Measurements from ENCODE around the gene KDM6B. TPM values are rescaled to one million over a fixed set of nuclear protein-coding genes. Genes with fewer than 3 reads are reported as not detected.
A peak's percentile ranks its signal among the peaks of the same experiment; 100 is the strongest.

KDM6B gene
- total and polyA plus RNA-seq, 4 donors, result 2.5 to 11.5 (median 3.3) TPM

GRCh38 chr17:7825206-7825990 lies 8.6 kb upstream of the KDM6B start:
- Histone ChIP-seq H3K9me3 (ENCODE audit: control insufficient read depth in 4 of 4, low read length in 3 of 4) (no peaks in the 10 kb centered on the region), H3K27ac (ENCODE audit: low read depth in 1 of 2, low read length in 2 of 2) (no peak overlapping the region), H3K4me3 (ENCODE audit: low read depth in 1 of 3, low read length in 3 of 3) (no peak overlapping the region), H3K4me1 (ENCODE audit: control insufficient read depth in 4 of 4, insufficient read depth in 4 of 4, low read length in 3 of 4) (no peaks in the 10 kb centered on the region), H3K9ac (ENCODE audit: low read depth in 1 of 2, low read length in 2 of 2) (no peak overlapping the region), H3K36me3 (ENCODE audit: control insufficient read depth in 4 of 4, insufficient read depth in 3 of 4, low read depth in 1 of 4, low read length in 3 of 4) (no peaks in the 10 kb centered on the region), H3K27me3 (ENCODE audit: control insufficient read depth in 4 of 4, insufficient read depth in 4 of 4, low read length in 3 of 4) (no peaks in the 10 kb centered on the region)
- 43% methylated on average over 12 of the region's 12 CpGs for WGBS
- TF ChIP-seq JUND (IDR thresholded peaks at IDR 0.05) (no peak), RAD21 (IDR thresholded peaks at IDR 0.05) (peak; percentile 45 to 62)
- no peak for DNase-seq (ENCODE audit: low spot score)

GRCh38 chr17:7830616-7831015 lies 3.4 kb upstream of the KDM6B start:
- Histone ChIP-seq H3K27me3 (ENCODE audit: control insufficient read depth in 4 of 4, insufficient read depth in 4 of 4, low read length in 3 of 4) (no peaks in the 10 kb centered on the region), H3K36me3 (ENCODE audit: control insufficient read depth in 4 of 4, insufficient read depth in 3 of 4, low read depth in 1 of 4, low read length in 3 of 4) (no peaks in the 10 kb centered on the region), H3K4me3 (ENCODE audit: low read depth in 1 of 3, low read length in 3 of 3) (no peak overlapping the region), H3K27ac (ENCODE audit: low read depth in 1 of 2, low read length in 2 of 2) (no peak overlapping the region), H3K4me1 (ENCODE audit: control insufficient read depth in 4 of 4, insufficient read depth in 4 of 4, low read length in 3 of 4) (peaks cover 6 to 21% (median 14%) of the 10 kb centered on the region in 4 donors), H3K9me3 (ENCODE audit: control insufficient read depth in 4 of 4, low read length in 3 of 4) (no peaks in the 10 kb centered on the region), H3K9ac (ENCODE audit: low read depth in 1 of 2, low read length in 2 of 2) (no peak overlapping the region)
- TF ChIP-seq CTCF (IDR thresholded peaks at IDR 0.05; ENCODE audit: low read depth, low read length, missing input control), result no peak
- TF ChIP-seq EGR1 (IDR thresholded peaks at IDR 0.05; ENCODE audit: low read depth in 2 of 2), result no peak
- no peak for TF ChIP-seq FOXA2 (IDR thresholded peaks at IDR 0.05)
- TF ChIP-seq SP1 (IDR thresholded peaks at IDR 0.05), result no peak
- no peak for TF ChIP-seq ZBTB33 (IDR thresholded peaks at IDR 0.05)
- no peak for TF ChIP-seq TAF1 (conservative IDR thresholded peaks at IDR 0.05)
- TF ChIP-seq ATF3 (IDR thresholded peaks at IDR 0.05), result no peak
- no peak for TF ChIP-seq REST (IDR thresholded peaks at IDR 0.05)
- no peak for TF ChIP-seq RAD21 (IDR thresholded peaks at IDR 0.05)
- TF ChIP-seq RXRA (IDR thresholded peaks at IDR 0.05), result no peak
- no peak for TF ChIP-seq MAX (IDR thresholded peaks at IDR 0.05)
- no peak for TF ChIP-seq GABPA (IDR thresholded peaks at IDR 0.05 in 1 of 2, conservative IDR thresholded peaks at IDR 0.05 in 1 of 2)
- no peak for TF ChIP-seq FOXA1 (IDR thresholded peaks at IDR 0.05)
- no peak for TF ChIP-seq HNF4G (IDR thresholded peaks at IDR 0.05)
- 86% methylated on average over 8 of the region's 8 CpGs for WGBS
- DNase-seq (ENCODE audit: low spot score), result no peak

All from liver (tissue), 9 donors.